GM12873 (cell line): Measurements from ENCODE around the gene GNLY.

ENCODE experiments used
- CTCF ChIP-seq: IDR thresholded peaks from 2 replicates; pipeline ENCODE4 v1.5.1; 2012; ENCODE audit warnings: low read depth, mild to moderate bottlenecking, moderate library complexity, low read length, control low read depth; ENCODE audit not compliant: insufficient read depth; ENCODE audit errors: missing control alignments

The GNLY gene

GRCh38 chr2:85714841-85715240 is 20.7 kb downstream of the GNLY start:
- TF ChIP-seq CTCF: no peak

DNA sequence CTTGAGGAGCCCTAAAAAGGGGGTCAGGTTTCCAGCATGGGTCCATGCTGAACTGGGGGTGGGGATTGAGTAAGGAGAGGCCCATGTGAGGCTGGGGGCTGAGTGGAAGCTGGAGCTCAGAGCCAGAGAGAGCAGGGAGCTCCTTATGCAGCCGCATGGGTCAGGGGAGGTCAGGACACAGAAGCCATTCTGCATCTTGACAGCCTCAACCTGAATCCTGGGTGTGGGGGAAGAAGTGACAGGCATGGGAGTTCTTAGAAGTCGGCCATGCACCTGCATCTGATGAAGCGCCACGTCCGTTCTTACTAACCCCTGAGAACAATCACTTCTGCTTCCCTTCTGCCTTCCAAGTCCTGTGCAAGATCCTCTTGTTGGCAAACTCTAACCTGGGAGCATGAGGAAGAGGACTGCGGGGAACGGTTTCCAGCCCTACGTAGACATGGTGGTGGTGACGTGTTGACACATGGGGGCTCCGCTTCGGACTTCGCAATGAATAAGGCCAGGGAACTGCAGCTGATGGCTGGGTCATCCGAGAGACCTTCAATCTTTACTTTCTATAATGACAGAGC is 22.3 kb downstream of the GNLY start:
- no peak for TF ChIP-seq CTCF

GRCh38 chr2:85717308-85718008 is 23.3 kb downstream of the GNLY start:
- no peak for TF ChIP-seq CTCF

- no peak for TF ChIP-seq CTCF
Measured at GRCh38 chr2:85718009-85718391, 23.8 kb downstream of the GNLY start.

DNA sequence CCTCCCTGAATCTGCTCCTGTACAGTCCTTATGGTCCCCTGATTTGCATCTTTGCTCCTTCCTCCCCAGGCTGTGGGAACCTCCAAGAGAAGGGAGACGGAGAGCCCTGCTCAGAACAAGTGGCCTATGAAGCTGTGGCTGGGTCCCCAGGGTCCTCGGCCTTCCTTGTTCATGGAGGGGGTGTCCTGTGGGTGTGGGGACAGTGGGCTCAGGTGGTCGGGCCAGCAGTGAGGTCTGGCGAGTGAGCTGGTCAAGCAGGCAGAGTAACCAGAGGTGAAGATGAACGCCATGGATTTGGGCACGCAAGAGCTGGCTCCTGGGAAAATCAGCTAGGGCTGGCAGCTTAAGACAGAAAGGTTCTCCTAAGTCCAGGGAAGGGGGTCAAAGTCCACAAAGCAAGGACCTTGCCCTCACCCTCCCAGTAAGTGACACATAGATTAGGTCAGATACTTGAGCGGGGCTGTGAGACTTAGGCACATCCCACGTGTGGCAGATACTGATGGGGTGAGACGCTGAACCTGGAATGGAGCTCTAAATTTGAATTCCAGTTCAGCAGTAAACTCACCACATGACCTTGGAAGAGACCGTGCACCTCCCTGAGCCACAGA is 24.8 kb downstream of the GNLY start:
- TF ChIP-seq CTCF: no peak

- no peak for TF ChIP-seq CTCF
Measured at GRCh38 chr2:85719609-85720240, 25.6 kb downstream of the GNLY start.

GRCh38 chr2:85720533-85720932 is 26.4 kb downstream of the GNLY start:
- no peak for TF ChIP-seq CTCF
